RPMI8226 (cell line): Measurements from ENCODE around the gene ZNF385B.
A peak's percentile ranks its signal among the peaks of the same experiment; 100 is the strongest.

ENCODE experiments used
- DNase-seq: peaks from one replicate; pipeline ENCODE4 v3.0.0-alpha.2; 2015

ZNF385B gene

DNA sequence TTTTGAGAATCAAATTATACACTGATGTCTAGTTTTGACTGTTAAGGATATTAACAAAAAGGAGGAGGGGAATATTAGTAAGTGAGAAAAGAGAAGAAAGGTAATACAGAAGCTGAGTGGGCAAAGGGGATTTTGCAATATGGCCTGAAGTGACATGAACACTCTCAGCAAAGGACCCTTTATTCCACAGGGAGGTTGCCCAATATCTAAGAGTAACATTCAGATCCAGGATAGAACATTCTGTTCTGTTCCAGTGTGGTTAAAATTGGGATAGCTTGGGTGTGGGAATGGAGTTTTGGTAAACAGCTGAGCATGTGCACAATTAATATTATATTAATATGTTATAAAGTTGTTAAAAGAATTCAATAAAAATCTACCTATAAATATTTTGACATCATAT is 120.1 kb downstream of the ZNF385B start:
- no peak for DNase-seq

DNA sequence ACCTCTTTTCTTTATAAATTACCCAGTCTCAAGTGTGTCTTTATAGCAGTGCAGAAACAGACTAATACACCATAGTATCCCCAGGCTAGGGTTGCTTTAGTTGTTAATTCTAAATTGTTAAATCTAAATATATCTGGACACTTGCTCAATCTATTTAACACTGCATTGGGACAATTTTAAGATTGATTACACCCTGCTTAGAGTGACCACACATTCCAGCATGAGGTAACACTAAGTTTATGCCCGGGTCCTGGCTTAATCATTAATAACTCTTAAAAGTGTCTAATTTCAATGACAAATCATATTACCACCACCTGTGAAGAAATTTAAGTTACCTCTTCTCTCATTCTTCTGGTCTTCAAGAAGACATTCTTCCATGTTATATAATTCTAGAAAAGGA is 131.4 kb downstream of the ZNF385B start:
- no peak for DNase-seq

- DNase-seq = no peak
Measured at GRCh38 chr2:179726461-179727180, 134.8 kb downstream of the ZNF385B start.

GRCh38 chr2:179724403-179724802 is 137.0 kb downstream of the ZNF385B start:
- no peak for DNase-seq

- DNase-seq = no peak
Measured at GRCh38 chr2:179720173-179720772, 141.1 kb downstream of the ZNF385B start.

GRCh38 chr2:179715871-179716270 is 145.5 kb downstream of the ZNF385B start:
- DNase-seq = no peak

DNA sequence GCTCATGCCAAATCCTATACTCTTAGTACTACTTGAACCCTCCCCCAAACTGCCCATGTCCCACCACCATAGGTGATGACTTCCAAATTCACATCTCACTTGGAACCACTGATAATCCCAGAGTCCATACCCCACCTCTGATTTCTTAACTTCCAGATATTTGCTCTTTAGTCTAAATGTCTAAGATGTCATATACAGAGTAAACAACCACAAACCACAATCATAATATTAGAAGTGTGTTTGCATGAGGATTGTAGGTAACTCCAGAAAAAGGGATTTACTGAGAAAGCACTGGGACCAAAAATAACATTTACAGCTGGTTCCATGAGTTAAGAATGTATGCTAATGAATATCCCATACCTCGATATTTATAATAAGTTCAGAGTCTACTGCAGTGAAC is 146.2 kb downstream of the ZNF385B start:
- no peak for DNase-seq

GRCh38 chr2:179712825-179713224 is 148.6 kb downstream of the ZNF385B start:
- DNase-seq = no peak

DNA sequence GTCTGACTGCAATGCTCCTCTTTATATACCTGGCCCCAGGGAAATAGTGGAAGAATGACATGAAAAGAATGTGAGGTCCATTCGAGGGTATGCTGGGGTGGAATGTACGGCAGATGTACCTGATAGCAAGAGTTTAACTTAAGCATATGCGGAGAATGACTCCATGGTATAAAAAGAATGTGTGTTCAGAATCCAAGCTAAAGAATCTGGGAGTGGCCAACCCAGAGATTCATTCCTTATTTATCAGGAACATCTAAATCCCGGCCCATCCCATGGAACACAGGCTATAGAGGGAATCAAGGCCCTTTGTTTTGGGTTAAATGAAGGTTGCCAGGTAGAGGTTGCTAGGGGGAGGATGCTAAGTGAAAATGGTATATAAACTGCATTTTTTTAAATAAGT is 150.0 kb downstream of the ZNF385B start:
- DNase-seq = no peak

DNA sequence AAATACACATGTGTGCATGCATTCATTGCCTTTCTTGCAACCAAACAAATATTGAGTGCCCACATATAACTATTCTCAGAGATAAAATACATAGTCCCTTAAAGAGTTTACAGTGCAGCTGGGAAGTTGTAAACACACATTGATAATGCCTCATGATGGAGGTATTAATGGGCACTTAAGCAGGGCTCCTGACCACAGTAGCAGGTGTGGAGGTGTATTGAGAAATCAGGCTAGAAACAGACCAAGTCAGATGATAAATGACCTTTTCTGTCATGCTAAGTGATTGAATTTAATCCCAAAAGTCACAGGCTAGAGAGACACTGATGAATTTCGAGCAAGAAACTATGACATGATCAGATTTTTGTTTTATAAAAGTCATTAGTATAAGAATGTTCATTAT is 157.7 kb downstream of the ZNF385B start:
- no peak for DNase-seq

DNA sequence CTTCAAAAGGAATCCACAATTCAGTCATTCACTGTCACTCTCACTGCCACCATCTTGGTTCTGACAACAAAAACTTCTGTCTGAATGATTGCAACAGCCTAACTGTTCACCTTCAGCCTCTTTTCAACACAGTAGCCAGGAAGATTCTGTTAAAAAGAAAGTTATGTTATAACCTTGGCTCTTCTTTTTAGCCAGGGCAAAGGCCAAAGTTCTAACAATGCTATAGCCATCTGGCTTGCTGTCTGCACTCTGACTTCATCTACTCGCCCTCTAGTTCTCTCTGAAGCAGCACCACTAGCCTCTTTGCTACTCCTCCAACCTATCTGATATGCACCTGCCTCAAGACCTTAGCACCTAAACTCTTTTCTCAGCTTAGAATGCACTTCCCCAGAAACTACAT is 158.5 kb downstream of the ZNF385B start:
- DNase-seq = no peak

GRCh38 chr2:179701524-179702110 is 159.8 kb downstream of the ZNF385B start:
- DNase-seq = no peak

DNA sequence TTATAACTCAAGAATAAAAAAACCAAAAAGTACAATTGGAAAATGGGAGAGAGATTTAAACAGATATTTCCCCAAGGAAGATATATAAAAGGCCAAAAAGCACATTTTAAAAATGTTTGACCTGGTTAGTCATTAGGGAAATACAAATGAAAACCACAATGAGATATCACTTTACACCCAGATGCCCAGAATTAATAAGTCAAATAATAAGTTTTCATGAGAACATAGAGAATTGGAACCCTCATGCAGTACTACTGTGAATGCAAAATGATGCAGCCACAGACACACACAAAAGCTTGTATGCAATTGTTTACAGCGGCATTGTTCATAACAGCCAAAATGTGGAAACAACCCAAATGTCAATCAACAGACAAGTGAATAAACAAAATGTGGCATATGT is 165.9 kb downstream of the ZNF385B start:
- DNase-seq = no peak

DNA sequence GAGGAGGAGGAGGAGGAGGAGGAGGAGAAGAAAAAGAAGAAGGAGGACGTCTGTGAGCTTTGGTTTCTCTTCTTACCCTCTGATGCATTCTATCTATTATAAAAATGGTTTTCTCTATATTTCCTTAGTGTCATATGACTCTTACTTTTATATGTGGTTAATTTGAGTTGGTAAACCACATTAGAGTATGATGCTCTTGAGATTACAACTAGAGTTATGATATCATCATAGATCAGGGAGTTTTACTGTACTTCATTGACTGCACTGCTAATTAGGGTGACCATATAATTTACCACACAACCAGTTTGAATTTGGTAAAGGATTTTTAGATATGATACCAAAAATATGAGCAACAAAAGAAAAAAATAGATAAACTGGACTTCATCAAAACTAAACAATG is 166.4 kb downstream of the ZNF385B start:
- no peak for DNase-seq

- no peak for DNase-seq
Measured at GRCh38 chr2:179692610-179693009, 168.8 kb downstream of the ZNF385B start.

DNA sequence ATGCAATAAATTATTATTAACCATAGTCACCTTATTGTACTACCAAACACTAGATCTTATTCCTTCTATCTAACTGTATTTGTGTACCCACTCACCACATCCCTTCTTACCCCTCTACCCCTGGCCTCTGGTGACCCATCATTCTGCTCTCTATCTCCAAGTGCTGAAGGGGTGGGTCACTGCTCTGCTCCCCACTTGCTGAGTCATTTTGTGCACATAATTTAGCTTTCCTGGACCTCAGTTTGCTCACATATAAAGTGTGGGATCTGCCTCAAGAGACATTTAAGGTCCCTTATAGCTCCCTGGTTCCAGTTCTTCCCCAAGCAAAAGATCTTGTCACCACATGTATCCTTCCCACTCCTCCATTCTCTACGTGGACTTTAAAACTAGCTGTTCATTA is 169.4 kb downstream of the ZNF385B start:
- DNase-seq = no peak

DNA sequence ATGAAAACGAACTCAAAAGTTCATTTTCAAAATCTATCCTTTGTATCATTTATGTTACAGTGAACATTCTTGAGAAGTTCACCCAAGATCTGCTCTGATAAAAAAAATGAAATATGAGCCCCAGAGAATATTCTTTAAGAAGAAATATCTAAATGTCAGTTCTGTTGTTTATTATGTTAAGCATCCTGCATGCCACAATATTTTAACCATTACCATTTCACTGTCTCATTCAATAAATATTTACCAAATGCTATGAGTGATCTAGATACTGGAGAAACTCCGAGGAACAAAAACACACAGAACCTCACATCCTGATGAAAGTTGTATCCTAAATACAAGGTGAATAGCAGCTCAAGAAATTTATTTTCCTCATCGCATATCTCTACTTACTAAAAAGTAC is 170.2 kb downstream of the ZNF385B start:
- no peak for DNase-seq

GRCh38 chr2:179686718-179687342 is 174.6 kb downstream of the ZNF385B start:
- no peak for DNase-seq

DNA sequence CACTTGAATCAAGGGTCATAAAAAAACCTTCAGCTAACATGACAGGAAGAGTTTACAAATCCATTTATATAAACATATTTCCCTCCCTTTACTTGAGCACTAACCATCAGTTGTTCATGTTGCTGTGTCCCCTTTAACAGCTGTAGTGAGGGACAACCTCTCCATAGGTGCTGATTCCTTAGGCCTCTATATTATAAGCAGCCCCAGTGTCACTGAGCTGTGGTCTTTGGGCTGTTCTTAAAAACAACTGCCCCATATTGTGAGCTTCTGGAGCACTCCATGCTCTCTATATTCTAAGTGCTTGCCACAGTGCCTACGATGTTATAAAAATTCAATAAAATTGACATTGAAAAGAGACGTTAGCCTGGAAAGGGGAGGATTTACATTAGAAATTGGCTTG is 175.3 kb downstream of the ZNF385B start:
- DNase-seq = no peak

- no peak for DNase-seq
Measured at GRCh38 chr2:179685146-179685545, 176.3 kb downstream of the ZNF385B start.

DNA sequence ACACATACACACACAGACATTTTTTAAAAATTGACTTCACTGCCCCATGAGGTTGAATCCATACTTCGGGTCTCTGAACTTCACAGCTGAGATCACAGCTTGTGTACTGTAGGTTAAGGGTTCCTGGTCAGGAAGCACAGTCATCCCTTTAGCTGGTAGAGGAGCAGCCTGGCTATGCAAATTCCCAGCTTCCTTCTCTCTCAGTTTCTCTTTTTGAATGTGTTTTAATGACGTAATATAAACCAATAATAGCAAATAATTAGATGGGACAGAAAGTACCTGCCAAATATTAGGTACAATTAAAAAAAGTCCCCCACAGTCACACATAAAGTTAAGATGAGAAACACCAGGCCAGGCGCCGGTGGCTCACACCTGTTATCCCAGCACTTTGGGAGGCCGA is 178.7 kb downstream of the ZNF385B start:
- no peak for DNase-seq

DNA sequence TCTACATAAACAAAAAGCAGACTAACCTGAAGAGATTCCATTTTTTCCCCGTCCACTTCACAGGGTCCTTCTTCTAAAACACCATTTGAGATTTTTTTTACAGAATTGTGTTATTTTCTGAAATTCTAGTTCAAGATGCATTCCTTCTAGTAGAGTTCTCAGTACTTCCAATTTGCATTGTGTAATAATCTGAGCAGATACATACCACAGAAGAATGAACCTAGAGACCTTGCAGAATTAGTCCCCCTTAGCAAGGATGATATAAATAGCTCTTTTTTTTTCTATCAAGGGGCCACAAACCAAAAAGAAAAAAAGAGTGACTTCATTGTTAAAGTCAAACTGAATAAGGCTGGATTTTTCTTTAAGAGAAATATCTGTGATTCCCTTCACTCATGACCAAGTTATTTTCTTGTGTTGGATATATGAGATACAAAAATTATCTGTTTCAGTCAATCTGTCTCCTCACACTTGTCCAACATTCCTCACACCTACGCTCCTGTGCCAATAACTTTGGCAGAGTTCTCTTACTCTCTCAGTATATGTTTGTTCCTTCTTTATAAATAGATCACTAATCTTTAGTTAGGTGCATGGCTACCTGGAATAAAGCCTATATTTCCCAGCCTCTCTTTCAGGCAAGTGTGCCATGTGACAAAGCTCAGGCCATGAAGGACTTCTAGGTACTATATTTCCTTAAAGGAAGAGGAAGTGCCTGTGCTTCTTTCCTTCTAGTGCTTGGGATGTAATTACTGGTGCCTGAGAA is 183.5 kb downstream of the ZNF385B start:
- no peak for DNase-seq

DNA sequence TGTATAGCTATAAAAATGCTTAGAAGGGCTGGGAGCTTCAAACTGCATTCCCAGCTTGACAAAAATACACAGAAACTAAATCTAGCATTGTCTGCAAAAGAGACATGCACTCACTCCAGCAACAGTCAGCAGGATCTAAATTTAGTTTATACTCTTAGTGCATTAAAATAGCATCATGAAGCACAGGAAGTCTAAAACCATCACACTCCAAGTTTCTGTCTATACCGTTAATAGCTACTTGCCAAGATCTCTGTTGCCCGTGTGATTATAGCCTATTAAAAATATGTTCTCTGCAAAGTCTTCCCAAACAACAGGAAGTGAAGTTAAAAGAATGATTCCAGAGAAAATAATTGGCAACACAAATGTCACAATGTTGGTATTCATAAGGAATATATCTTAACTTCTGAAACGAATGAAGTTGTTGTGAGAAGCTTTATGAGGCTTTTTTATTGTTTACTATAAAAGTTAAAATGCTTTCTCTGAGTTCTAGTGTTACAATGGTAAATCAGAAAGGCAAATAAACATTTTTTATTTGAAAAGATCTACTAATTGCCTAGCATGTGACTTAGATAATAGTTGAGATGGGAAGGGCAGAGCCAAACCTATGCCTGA is 184.2 kb downstream of the ZNF385B start:
- DNase-seq = peak; percentile 81
